HG03280 (cell line): ENCODE results near the gene MAPKAP1.
A peak's percentile ranks its signal among the peaks of the same experiment; 100 is the strongest.

ENCODE experiments used
- ATAC-seq: cut with Tn5 transposase; IDR thresholded peaks from one replicate; pipeline ENCODE4 v1.9.1; 2021; ENCODE audit warnings: mild to moderate bottlenecking, moderate library complexity; ENCODE audit not compliant: unreplicated experiment

Gene MAPKAP1

DNA sequence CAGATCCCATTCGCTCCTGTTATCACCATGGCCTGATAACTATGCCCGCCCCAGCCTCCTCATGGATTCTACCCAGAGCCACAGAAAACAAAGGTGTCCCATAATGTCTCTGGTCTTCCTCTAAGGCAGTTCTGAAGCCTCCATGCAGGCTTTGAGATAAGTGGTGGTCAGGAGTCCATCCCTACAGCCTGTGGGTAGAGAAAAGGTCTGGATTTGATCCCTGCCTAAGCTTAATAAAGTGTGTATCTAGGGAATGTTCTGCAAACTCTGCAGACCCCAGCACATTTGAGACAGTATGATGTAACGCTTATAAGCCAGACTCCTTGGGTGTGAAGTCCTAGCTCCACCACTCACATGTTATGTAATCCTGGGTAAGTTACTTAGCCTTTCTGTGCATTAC is 187.3 kb downstream of the MAPKAP1 start:
- no peak for ATAC-seq

DNA sequence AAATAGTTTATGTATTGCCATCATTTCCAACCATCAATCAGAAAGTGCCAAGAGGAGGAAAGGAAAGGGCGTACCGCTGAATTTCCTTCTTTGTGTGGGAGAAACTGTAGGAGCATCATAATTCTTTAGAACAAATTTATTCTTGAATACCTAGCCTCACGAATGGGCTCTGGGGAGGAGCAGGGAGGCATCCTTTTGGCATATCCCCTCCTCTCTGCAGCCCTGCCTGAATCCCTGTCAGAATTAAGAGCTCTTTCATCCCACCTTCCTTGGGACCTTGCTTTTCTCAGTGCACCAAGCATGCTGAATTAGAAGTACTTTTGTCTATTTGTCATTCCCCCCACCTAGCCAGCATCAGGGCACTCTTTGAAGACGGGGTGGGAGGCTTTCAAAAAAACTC is 189.4 kb downstream of the MAPKAP1 start:
- no peak for ATAC-seq

DNA sequence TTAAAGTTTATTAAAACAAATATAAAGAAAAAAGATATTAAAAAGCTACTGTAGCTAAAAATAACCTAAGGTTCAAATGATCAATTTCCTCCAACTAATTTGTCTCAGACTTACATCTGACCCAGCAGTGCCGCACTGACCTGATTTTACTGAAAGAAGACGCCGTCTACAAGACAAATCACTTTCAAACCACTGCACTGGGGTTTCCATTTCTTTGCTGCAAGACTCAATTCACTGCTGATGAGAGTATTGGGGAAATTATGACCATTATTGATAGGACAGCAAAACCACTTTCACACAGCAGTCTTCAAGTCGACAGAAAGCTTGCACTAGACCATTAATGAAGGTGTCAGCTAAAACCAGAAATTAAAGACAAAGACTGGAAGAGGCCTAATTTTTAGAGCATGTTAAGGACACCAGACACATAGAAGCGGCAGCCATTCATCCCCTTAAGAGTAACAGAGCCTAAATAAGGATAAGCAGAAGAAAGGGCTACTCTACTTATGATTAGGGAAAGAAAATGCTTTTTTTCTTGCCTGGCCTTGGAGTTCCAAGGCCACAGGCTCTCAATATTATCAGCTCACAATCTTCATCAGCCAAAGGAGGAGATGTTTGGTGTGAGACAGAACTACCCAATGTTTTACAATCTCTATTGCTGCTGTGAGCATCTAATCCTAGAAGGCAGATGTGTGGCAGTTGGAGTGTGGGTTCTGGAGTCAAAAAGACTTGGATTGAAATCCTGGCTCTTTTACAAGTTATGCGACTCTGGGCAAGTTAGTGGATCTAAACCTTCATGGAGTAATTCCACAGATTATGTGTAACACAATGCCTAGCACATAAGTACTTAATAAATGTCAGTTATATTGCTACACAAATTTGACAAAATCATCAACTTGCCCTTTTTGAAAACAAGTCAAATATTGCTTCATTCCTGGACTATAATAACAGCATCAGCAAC is 190.7 kb downstream of the MAPKAP1 start:
- no peak for ATAC-seq

DNA sequence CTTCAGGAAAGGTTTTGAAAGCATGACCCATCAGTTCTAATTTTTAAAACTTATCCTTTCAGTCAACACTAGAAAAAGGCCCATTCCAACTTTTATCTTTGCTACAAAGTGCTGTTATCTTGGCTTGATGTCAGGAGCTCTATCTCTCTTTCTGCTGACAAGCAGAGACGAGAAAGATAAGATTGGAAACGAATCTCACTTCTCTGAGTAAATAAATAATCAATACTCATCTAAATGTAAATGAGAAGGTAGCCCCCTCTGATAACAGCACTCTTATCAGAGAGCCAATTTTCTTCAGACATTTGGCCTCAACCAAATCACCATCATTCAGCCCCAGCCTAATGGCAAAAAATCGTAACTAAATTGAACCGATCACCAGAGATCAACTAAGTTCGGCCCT is 191.7 kb downstream of the MAPKAP1 start:
- ATAC-seq: no peak

DNA sequence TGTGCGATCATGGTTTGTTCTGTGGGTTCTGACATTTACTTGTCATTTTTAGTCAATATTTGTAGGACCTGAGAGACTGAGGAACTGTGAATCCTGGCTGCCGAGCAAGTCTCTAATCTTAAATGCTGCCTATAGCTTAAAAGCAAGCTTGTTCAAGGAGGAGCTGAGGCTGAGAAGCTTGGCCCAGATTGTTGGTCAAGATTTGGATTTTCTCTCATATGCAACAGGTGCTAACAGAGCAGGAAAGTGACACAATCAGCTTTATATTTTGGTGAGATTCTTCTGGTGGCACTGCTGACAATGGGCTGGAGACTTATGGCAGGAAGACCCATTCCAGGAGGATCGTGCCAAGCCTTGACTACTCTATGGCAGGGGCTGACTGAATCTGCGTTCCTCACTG is 192.5 kb downstream of the MAPKAP1 start:
- ATAC-seq: no peak

DNA sequence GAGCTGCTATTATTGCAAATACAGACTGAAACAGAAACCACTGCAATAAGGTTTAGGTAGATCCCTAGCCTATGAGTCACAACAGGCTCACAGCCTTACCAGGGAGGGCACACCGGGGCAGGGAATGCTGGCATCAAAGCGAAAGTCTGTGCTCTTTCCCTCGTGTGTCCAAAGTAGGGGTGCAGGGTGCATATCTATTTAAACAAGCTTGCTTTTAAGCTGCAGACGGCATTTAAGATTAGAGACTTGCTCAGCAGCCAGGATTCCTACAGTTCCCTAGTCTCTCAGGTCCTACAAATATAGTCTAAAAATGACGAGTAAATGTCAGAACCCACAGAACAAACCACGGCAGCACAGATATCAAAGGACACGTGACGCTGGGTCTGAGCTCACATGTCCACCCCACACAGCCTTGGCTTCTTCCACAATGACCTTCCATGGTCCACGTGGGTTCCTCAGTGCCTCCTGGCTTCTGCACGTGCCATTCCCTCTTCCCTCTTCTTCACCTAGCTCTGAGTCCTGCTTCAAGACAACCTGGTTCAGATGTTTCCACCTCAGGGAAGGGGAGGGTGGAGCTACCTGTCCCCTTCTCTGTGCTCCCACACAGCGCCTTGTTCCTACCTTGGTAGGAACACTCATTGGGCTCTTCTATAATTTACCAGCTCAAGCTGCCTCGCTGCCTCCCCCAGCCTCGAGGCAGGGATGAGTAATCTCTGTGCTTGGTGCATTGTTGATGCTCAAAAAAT is 193.2 kb downstream of the MAPKAP1 start:
- ATAC-seq: peak; percentile 82

DNA sequence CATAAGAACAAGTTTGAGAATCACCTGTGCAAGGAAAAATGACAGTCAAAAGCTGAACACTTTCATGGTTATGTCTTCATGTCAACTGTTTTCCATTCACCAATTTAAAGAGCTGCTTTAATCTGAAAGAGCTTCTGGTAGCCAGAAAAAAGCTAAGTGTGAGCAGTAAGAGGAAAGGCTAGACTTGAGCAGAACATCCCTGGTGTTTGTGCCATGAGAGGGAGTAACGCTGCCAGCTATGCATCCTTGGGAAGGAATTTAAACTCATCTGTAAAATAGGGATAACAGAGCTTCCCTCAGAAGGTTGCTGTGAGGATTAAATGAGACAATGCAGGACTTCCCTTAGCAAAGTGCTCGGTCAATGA is 193.7 kb downstream of the MAPKAP1 start:
- ATAC-seq: peak; percentile 24

DNA sequence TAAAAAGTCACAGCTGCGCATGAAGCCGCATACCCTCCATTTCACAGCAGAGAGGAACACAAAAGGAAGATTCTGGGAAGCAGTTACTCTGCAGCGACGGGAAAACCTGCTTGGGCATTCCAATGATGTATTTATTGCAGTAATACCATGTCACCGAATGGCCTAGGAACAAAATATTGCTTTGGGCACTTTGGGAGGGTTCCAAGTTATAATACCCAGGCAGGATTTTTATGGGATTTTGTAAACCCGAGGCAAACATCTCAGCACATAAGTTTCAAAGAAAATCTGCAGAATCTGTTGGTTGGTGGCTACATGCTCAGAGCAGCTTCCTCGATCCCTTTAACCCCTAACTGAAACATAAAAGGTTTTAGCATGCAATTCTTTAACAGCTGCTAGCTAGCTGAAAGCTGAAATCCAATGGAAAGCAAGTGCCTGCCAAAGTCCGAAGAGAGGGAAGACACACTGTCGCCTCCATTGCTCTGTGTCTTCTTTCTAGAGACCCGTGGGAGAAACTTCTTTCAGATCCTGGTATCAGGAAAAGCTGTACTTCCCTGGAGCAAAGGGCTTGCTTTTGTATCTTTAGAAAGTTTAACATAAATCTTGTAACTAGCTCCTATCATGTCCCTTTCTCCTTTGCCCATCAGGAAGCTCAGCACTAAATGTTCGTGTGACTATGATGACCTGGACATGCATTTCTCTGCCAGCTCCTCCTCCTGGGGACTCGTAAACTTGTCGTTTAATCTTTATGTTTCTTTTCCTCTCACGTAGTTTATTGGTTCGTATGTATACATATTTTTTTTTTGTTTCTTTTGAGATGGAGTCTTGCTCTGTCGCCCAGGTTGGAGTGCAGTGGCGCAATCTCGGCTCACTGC is 195.0 kb downstream of the MAPKAP1 start:
- ATAC-seq: no peak

DNA sequence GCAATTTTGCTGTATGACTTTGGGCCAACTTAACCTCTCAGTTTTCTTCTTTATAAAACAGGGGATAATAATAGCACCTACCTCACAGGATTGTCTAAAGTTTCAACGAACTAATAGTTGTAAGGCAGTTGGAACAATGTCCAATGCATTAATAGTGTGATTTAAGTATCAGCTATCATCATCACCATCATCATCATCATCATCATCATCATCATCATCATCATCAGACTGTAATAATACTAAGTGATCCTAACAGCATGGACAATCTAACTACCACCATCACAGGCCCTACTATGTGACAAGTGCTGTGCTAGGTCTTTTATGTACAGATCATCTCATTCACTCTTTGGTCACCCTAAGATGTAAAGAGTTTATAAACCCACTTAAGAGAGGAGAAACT is 196.0 kb downstream of the MAPKAP1 start:
- ATAC-seq: no peak

DNA sequence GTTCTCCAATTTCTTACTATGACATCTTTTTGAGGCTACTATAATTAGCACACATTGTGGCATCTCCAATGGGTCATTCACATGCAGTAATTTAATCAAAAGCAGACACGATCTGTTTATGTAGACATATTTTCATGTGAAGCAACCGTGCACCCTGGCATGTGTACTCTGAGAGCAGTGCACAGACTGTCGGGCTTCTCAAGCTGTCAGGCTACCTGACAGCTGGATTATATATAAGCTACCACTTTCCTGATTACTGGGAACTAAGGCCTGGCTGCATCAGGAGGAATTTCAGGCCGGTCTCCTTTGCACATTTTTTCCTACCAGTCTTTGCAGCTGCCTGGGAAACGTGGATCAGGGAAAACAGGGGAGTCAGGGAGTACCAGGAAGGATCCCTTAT is 197.5 kb downstream of the MAPKAP1 start:
- no peak for ATAC-seq

DNA sequence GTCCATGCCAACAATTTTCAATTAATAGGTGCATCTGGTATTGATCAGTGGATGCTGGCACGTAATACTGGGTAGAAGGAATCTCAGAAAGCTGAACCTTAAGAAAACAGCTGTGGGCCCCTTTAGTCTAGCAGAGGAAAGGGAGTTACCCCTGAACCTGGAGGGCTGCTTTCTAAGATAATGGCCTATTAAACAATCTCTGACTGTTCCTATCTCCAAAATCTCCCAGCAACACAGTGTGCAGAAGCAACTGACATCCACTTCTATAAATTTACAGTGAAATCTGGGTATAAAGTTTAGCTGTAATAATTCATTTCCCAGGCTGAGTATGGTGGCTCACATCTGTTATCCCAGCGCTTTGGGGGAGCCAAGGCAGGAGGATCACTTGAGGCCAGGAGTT is 198.8 kb downstream of the MAPKAP1 start:
- ATAC-seq: no peak

DNA sequence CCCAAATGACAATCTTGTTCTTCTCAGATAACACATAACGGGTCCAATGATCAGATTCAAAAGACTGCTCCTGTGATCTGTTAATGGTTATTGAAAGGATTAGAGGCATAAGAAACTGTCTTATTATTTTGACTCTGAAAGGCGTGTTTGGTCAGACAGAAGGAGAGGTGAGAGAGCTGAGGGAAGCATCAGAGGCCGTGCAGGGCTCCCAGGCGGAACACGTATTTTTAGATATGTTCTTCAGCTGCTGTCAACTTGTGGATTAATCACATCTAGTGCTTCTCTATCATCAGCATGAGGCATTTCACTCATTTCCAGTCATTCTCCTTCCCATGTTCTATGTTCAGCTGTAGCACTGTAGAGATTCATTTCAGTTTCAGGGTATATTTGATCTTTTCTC is 199.8 kb downstream of the MAPKAP1 start:
- ATAC-seq: no peak

DNA sequence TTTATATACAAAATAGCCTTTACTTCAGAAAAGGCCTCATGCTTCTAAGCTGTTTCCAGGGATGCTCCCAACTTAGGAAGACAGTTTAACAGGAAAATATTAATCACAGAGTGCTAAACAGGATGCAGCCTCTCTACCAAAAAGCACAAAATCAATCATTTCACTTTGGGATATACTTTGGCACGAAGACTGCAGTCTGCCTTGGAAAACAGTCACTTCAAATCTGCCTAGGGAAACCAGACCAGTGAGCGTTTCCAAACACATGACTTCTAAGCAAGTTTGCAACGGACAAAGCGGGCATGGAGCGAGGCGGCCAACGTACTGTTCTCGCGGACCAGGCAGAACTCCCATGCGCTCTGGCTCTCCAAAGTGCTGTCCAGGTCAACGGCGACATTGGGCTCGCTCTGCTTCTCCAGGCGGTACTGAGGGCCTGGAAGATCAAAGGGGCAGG is 201.0 kb downstream of the MAPKAP1 start:
- ATAC-seq: no peak

DNA sequence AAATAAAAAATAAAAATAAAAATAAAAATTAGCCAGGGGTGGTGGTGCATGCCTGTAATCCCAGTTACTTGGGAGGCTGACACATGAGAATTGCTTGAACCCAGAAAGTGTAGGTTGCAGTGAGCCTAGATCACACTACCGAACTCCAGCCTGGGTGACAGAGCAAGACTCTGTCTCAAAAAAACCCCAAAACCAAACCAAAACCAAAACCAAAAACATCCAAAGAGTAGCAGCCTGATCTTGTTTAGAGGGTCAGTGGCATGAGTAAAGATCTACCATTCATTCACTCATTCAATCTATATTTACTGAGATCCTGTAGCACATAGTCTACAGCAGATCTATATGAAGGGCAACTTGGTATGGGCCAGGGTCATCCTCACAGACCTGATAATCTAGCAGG is 202.4 kb downstream of the MAPKAP1 start:
- ATAC-seq: no peak

DNA sequence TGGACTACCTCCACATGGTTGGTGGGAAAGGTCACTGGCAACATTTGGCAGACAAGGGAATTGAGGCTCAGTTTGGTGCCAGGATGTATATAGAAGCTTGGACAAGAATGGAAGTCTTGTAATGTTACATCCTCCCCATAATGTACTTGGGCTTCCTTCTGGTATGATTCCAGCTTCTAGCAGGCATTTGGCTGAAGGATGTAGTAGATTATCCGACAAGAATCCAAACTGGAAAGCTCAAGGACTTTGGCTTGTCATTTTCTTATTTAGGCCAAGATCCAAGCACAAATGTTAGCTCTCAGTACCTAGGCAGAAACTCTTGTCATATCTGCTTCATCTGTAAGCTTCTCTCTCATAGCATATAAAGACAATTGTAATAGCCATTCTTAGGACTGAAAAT is 209.1 kb downstream of the MAPKAP1 start:
- no peak for ATAC-seq

DNA sequence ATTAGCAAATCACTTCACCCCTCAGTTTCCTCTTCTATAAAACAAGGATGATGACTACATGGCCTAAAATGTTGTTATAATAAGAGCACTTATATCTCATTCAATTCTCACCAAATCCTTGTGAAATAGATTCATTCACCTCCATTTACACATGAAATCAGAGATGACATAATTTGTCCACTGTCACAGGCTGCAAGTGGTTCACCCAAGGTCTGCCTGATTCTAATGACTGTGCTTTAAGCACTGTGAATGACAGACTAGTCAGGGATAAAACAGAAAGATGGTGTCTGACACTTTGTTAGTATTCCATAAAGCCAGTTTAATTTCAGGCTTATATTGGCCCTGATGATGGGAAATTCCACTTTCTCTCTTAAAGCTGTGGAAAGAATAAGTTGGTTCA is 209.5 kb downstream of the MAPKAP1 start:
- ATAC-seq: no peak

DNA sequence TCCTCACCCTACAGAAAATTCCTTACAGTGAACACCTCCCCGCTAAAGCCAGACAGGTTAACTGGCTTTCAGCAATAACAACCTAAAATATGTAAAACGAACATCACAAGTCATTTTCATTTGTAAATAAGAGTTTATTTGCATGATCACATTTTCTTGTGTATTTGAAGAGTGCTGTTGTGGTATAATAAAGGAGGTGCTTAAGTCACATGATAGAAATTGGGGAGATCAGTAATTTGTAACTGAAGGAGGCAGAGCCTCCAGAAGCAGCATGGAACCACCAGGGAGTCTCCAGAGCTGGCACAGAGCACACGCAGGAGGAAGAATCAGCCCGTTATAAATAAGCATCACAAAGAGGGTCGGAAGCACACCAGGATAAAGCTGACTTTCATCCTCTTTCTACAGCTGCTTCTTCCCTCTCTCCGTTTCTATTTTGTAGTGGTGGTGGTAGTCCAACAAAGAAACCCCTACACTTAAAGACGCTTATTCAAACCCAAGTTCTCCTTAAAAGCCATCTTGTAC is 210.6 kb downstream of the MAPKAP1 start:
- no peak for ATAC-seq

DNA sequence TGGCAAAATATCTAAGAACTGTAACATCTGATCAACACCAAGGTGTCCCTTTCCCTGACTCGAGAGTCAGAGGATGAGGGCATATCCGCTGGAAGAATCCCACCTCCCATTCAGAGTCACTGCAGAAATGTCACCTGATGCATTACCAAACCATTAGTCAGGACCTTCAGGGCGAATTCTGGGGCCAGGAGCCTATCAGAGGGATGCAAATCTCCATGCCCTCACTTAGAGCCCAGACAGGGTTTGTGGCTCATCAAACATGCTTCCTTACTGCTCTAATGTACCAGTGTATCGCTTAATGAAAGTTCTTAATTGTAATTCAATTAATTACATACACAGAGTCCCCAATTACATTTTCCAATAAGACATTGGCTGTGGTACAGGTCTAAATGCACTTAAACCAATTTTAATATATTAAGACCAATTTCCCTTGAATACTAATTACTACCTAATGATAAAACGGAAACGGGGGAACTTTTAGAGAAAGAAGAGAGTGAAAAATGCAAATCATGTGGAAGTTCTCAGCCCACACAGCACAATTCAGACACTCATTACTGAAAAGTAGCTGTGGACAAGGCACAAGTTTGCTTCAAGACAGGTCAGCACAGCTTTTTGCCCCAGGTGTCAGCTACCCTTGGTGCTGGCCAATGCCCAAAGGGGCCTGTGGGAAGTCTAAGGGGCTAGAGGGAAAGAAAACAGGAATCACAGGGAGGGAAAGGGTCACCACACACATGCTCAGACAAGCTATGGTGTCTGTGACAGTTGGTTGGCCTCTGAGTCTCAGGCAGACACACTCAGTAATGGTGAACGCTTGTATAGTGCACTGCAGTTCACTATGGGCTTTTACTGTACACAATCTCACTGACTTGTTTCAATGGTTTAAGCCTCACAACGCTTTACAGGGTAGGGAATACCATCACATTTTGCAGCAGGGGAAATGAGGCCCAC is 211.6 kb downstream of the MAPKAP1 start:
- no peak for ATAC-seq

DNA sequence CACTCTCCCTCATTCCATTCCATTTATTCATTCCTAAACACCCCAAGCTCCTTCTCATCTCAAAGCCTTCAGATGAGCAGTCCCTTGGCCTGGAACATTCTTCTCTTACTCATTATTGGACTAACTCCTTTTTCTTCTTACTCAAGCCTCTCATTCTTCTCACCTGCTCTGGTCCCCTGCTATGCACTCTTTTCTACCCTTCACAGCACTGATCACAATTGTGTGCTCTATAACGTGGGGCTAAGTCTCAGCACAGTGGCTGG is 212.4 kb downstream of the MAPKAP1 start:
- ATAC-seq: no peak
